ENCODE data around the gene RALGPS1. TPM values are rescaled to one million over a fixed set of nuclear protein-coding genes. Genes with fewer than 3 reads are reported as not detected.

The RALGPS1 gene
- total RNA-seq, 4 donors from 2014 or later = 27.3 to 42.1 (median 39.1) TPM

- peaks cover 24 to 53% of the 10 kb centered on the region in 2 donors for H3K4me1 ChIP-seq
- 66 to 81% methylated on average over 13 of the region's 13 CpGs for WGBS, 2 donors
- peak in 1 of 2 donors; percentile 10 for DNase-seq
- no peak for TF ChIP-seq CTCF (IDR thresholded peaks at IDR 0.05)
- peak overlapping the region in 2 of 3 donors; percentile 45 to 52 for H3K27ac ChIP-seq
- intact Hi-C loops (cut with DNase I) = no loop called here
- H3K36me3 ChIP-seq = no peaks in the 10 kb centered on the region
- H3K4me3 ChIP-seq (replicated peaks in 1 of 3) = no peak overlapping the region
- H3K9me3 ChIP-seq = no peaks in the 10 kb centered on the region
- no peaks in the 10 kb centered on the region for H3K27me3 ChIP-seq
These were observed 219.2 kb downstream of the RALGPS1 start for GRCh38 chr9:127133739-127134167.

GRCh38 chr9:127135056-127135745, 220.6 kb downstream of the RALGPS1 start:
- 88 to 91% methylated on average over 3 to 4 of the region's 4 CpGs for WGBS, 2 donors
- Histone ChIP-seq H3K4me1 (peaks cover 21 to 43% of the 10 kb centered on the region in 2 donors), H3K4me3 (replicated peaks in 1 of 3) (no peak overlapping the region), H3K36me3 (no peaks in the 10 kb centered on the region), H3K27ac (no peak overlapping the region), H3K9me3 (no peaks in the 10 kb centered on the region), H3K27me3 (no peaks in the 10 kb centered on the region)
- intact Hi-C loops (cut with DNase I) = no loop called here
- DNase-seq = no peak
- TF ChIP-seq CTCF (IDR thresholded peaks at IDR 0.05) (no peak), POLR2A (IDR thresholded peaks at IDR 0.05) (no peak)

GRCh38 chr9:127136081-127136879, 221.7 kb downstream of the RALGPS1 start:
- 91 to 93% methylated on average over 8 of the region's 8 CpGs for WGBS, 2 donors
- no peak overlapping the region for H3K27ac ChIP-seq
- H3K4me1 ChIP-seq = peaks cover 21 to 42% of the 10 kb centered on the region in 2 donors
- H3K27me3 ChIP-seq = no peaks in the 10 kb centered on the region
- DNase-seq = no peak
- no peaks in the 10 kb centered on the region for H3K9me3 ChIP-seq
- intact Hi-C loops (cut with DNase I) = no loop called here
- H3K4me3 ChIP-seq (replicated peaks in 1 of 3) = no peak overlapping the region
- H3K36me3 ChIP-seq = no peaks in the 10 kb centered on the region
- TF ChIP-seq CTCF (IDR thresholded peaks at IDR 0.05) (no peak), POLR2A (IDR thresholded peaks at IDR 0.05) (no peak)

GRCh38 chr9:127136880-127137639, 222.5 kb downstream of the RALGPS1 start:
- TF ChIP-seq CTCF (IDR thresholded peaks at IDR 0.05) (no peak), POLR2A (IDR thresholded peaks at IDR 0.05) (no peak)
- H3K4me1 ChIP-seq = peaks cover 24 to 40% of the 10 kb centered on the region in 2 donors
- H3K4me3 ChIP-seq (replicated peaks in 1 of 3) = no peak overlapping the region
- 90 to 94% methylated on average over 5 of the region's 5 CpGs for WGBS, 2 donors
- intact Hi-C loops (cut with DNase I) = no loop called here
- H3K27ac ChIP-seq = no peak overlapping the region
- no peaks in the 10 kb centered on the region for H3K36me3 ChIP-seq
- H3K27me3 ChIP-seq = no peaks in the 10 kb centered on the region
- DNase-seq = no peak
- H3K9me3 ChIP-seq = no peaks in the 10 kb centered on the region
